Peyer's patch (tissue), 4 donors: ENCODE results near the gene SCAF4.

Experiments
- CTCF ChIP-seq, 6 experiments: fragments of 450-650 bp in 4 of 6; fragments of 200-600 bp in 2 of 6; sonication (generic) in 1 of 6; IDR thresholded peaks; one replicate each; pipeline ENCODE4 v1.5.1; 2017 to 2019; ENCODE audit warnings: antibody characterized with exemption in 6 of 6, mild to moderate bottlenecking in 3 of 6, moderate library complexity in 1 of 6
- POLR2A ChIP-seq, 2 donors: fragments of 450-650 bp; IDR thresholded peaks; one replicate each; pipeline ENCODE4 v1.5.1; 2017; ENCODE audit warnings: antibody characterized with exemption in 2 of 2, mild to moderate bottlenecking in 2 of 2, moderate library complexity in 2 of 2

GRCh38 chr21:31683029-31683428 lies 48.9 kb downstream of the SCAF4 start:
- TF ChIP-seq CTCF (IDR thresholded peaks at IDR 0.05) (peak in 1 of 6 experiments; percentile 8), POLR2A (IDR thresholded peaks at IDR 0.05) (no peak)
